H1 (cell line): ENCODE data around the gene ATG5. TPM values are rescaled to one million over a fixed set of nuclear protein-coding genes. Genes with fewer than 3 reads are reported as not detected.

Source experiments
- CTCF ChIA-PET: fragments of 300-600 bp; sonication (Branson Sonifier 250); formaldehyde crosslinking; loops from one replicate; lab custom pipeline; 2021; ENCODE audit not compliant: partially characterized antibody; lab: Charles Lee
- POLR2A ChIA-PET: fragments of 300-600 bp; sonication (Branson Sonifier 250); formaldehyde crosslinking; loops from one replicate; lab custom pipeline; 2021; ENCODE audit warnings: inconsistent platforms; ENCODE audit not compliant: partially characterized antibody; lab: Charles Lee
- DNase-seq, 2 experiments: peaks; one replicate each; pipeline versions ENCODE4 v3.0.0 to v3.0.0-alpha.2; 2010 to 2022; ENCODE audit warnings: low spot score in 2 of 2, low read depth in 1 of 2, mixed read lengths in 1 of 2
- FAIRE-seq: peaks from 2 replicates; lab custom pipeline; 2011; peaks lifted over from hg19 to GRCh38; lab: Jason Lieb, UNC
- H2AFZ ChIP-seq: 2 replicates; pipeline ENCODE4 v1.8.1; 2012; ENCODE audit warnings: low read length, inconsistent platforms
- H2AK5ac ChIP-seq: 2 replicates; pipeline ENCODE4 v1.6.1; 2013; ENCODE audit warnings: low read depth, low read length
- H2BK120ac ChIP-seq: replicated peaks from 2 replicates; pipeline ENCODE3; 2013; ENCODE audit warnings: low read depth, low read length, inconsistent platforms
- H2BK12ac ChIP-seq: 2 replicates; pipeline ENCODE4 v1.6.1; 2013; ENCODE audit warnings: low read depth, low read length
- H2BK15ac ChIP-seq: 2 replicates; pipeline ENCODE4 v1.6.1; 2013; ENCODE audit warnings: low read length
- H2BK20ac ChIP-seq: 2 replicates; pipeline ENCODE4 v1.6.1; 2013; ENCODE audit warnings: low read length
- H2BK5ac ChIP-seq: 2 replicates; pipeline ENCODE4 v1.6.1; 2013; ENCODE audit warnings: low read depth, low read length
- H3K14ac ChIP-seq: 2 replicates; pipeline ENCODE4 v1.6.1; 2013; ENCODE audit warnings: inconsistent platforms; ENCODE audit not compliant: insufficient read length
- H3K18ac ChIP-seq: 2 replicates; pipeline ENCODE4 v1.6.1; 2013; ENCODE audit warnings: low read length; ENCODE audit errors: extremely low read depth
- H3K23ac ChIP-seq: 2 replicates; pipeline ENCODE4 v1.6.1; 2013; ENCODE audit warnings: inconsistent platforms; ENCODE audit not compliant: insufficient read length
- H3K23me2 ChIP-seq: 2 replicates; pipeline ENCODE4 v1.6.1; 2013; ENCODE audit warnings: low read depth, low read length
- H3K27ac ChIP-seq: 2 replicates; pipeline ENCODE4 v1.6.1; 2011; ENCODE audit warnings: low read depth, low read length, inconsistent platforms
- H3K27me3 ChIP-seq, 4 experiments: replicated peaks in 1 of 4; 1 replicate in 1 of 4; 2 replicates in 3 of 4; pipeline versions ENCODE4 v1.6.1 to v1.8.1; 2011 to 2013; ENCODE audit warnings: low read length in 3 of 4, mild to moderate bottlenecking in 3 of 4, inconsistent platforms in 2 of 4, mixed read lengths in 2 of 4, moderate library complexity in 1 of 4; ENCODE audit not compliant: control insufficient read depth in 3 of 4, insufficient read depth in 3 of 4; ENCODE audit errors: extremely low read depth in 1 of 4
- H3K36me3 ChIP-seq, 4 experiments: 2 replicates each; pipeline versions ENCODE4 v1.6.1 to v1.8.1; 2011 to 2013; ENCODE audit warnings: mild to moderate bottlenecking in 4 of 4, low read length in 3 of 4, moderate library complexity in 2 of 4, control low read depth in 1 of 4, inconsistent platforms in 1 of 4; ENCODE audit not compliant: insufficient read depth in 4 of 4, control insufficient read depth in 2 of 4
- H3K4ac ChIP-seq: replicated peaks from 2 replicates; pipeline ENCODE3; 2013; ENCODE audit warnings: low read length, low read depth, mixed read lengths, inconsistent platforms; ENCODE audit not compliant: insufficient read length
- H3K4me1 ChIP-seq, 4 experiments: replicated peaks in 1 of 4; 1 replicate in 1 of 4; 2 replicates in 3 of 4; pipeline versions ENCODE4 v1.6.1 to v1.8.1; 2011 to 2013; ENCODE audit warnings: low read length in 3 of 4, inconsistent platforms in 2 of 4, mixed read lengths in 1 of 4; ENCODE audit not compliant: insufficient read depth in 4 of 4, control insufficient read depth in 3 of 4
- H3K4me2 ChIP-seq, 2 experiments: 2 replicates each; pipeline versions ENCODE4 v1.6.1 to v1.8.1; 2011 to 2013; ENCODE audit warnings: low read depth in 2 of 2, low read length in 2 of 2, control low read depth in 1 of 2, inconsistent platforms in 1 of 2, mild to moderate bottlenecking in 1 of 2; ENCODE audit not compliant: insufficient read depth in 1 of 2
- H3K4me3 ChIP-seq, 4 experiments: fragments of 200-600, 300-600 bp in 1 of 4; sonication (generic), shearing (Covaris generic), sonication (Bioruptor Twin) in 1 of 4; 2 replicates each; pipeline versions ENCODE4 v1.5.1 to v1.8.1; 2011 to 2016; ENCODE audit warnings: low read length in 4 of 4, low read depth in 3 of 4, control low read depth in 2 of 4, inconsistent platforms in 2 of 4, mild to moderate bottlenecking in 2 of 4, mixed read lengths in 1 of 4, moderate library complexity in 1 of 4; ENCODE audit not compliant: insufficient read depth in 2 of 4; ENCODE audit errors: extremely low read depth in 1 of 4
- H3K56ac ChIP-seq: replicated peaks from 2 replicates; pipeline ENCODE3; 2013; ENCODE audit warnings: low read depth, mild to moderate bottlenecking, mixed read lengths, low read length, inconsistent platforms; ENCODE audit not compliant: insufficient read length
- H3K79me1 ChIP-seq: 2 replicates; pipeline ENCODE4 v1.6.1; 2013; ENCODE audit warnings: low read depth, low read length, control low read depth
- H3K79me2 ChIP-seq, 2 experiments: 2 replicates each; pipeline versions ENCODE4 v1.6.1 to v1.8.1; 2012 to 2013; ENCODE audit warnings: low read length in 2 of 2, mild to moderate bottlenecking in 2 of 2, inconsistent platforms in 1 of 2; ENCODE audit not compliant: insufficient read depth in 2 of 2, control insufficient read depth in 1 of 2
- H3K9ac ChIP-seq, 4 experiments: replicated peaks in 1 of 4; 1 replicate in 1 of 4; 2 replicates in 3 of 4; pipeline versions ENCODE4 v1.6.1 to v1.8.1; 2011 to 2013; ENCODE audit warnings: low read depth in 3 of 4, low read length in 3 of 4, control low read depth in 2 of 4, mild to moderate bottlenecking in 2 of 4, moderate library complexity in 2 of 4, inconsistent platforms in 1 of 4; ENCODE audit errors: extremely low read depth in 1 of 4
- H3K9me3 ChIP-seq, 2 experiments: 2 replicates each; pipeline versions ENCODE4 v1.6.1 to v1.8.1; 2012 to 2013; ENCODE audit warnings: mild to moderate bottlenecking in 2 of 2, moderate library complexity in 2 of 2, control low read depth in 1 of 2, inconsistent platforms in 1 of 2, low read depth in 1 of 2, low read length in 1 of 2, mixed read lengths in 1 of 2; ENCODE audit not compliant: insufficient read depth in 2 of 2
- H4K20me1 ChIP-seq, 2 experiments: replicated peaks in 1 of 2; 2 replicates each; pipeline versions ENCODE3 to v1.8.1; 2011 to 2013; ENCODE audit warnings: inconsistent platforms in 2 of 2, low read length in 2 of 2, mild to moderate bottlenecking in 1 of 2; ENCODE audit not compliant: insufficient read depth in 2 of 2, control insufficient read depth in 1 of 2
- H4K5ac ChIP-seq: 2 replicates; pipeline ENCODE4 v1.6.1; 2013; ENCODE audit warnings: low read length, low read depth, mixed read lengths, inconsistent platforms; ENCODE audit not compliant: insufficient read length
- H4K8ac ChIP-seq: 2 replicates; pipeline ENCODE4 v1.8.0; 2013; ENCODE audit warnings: mild to moderate bottlenecking, moderate library complexity, low read length, inconsistent platforms; ENCODE audit not compliant: insufficient read depth; ENCODE audit errors: extremely low read depth
- H4K91ac ChIP-seq: replicated peaks from 2 replicates; pipeline ENCODE3; 2013; ENCODE audit warnings: low read length, mixed read lengths, inconsistent platforms; ENCODE audit not compliant: insufficient read length
- BACH1 ChIP-seq: IDR thresholded peaks from 2 replicates; pipeline ENCODE4 v1.6.1; 2012; ENCODE audit warnings: low read length, improper control_type of control experiment
- CEBPB ChIP-seq: IDR thresholded peaks from 2 replicates; pipeline ENCODE4 v1.6.1; 2012; ENCODE audit warnings: low read depth, low read length
- CHD1 ChIP-seq: IDR thresholded peaks from 2 replicates; pipeline ENCODE4 v1.6.1; 2012; ENCODE audit warnings: low read depth, low read length, improper control_type of control experiment
- CHD2 ChIP-seq: IDR thresholded peaks from 2 replicates; pipeline ENCODE4 v1.6.1; 2012; ENCODE audit warnings: low read length, improper control_type of control experiment
- HDAC6 ChIP-seq: IDR thresholded peaks from one replicate; pipeline ENCODE4 v1.7.1; 2012; ENCODE audit warnings: low read depth, mild to moderate bottlenecking, inconsistent platforms, low read length, moderate library complexity
- NRF1 ChIP-seq: IDR thresholded peaks from 2 replicates; pipeline ENCODE4 v1.6.1; 2011; ENCODE audit warnings: mild to moderate bottlenecking, low read depth, low read length, improper control_type of control experiment
- PHF8 ChIP-seq: fragments of 200-600 bp; sonication (generic); conservative IDR thresholded peaks from 2 replicates; pipeline ENCODE4 v1.7.1; 2012; ENCODE audit warnings: low read depth, mild to moderate bottlenecking, inconsistent platforms, low read length, moderate library complexity
- POLR2A ChIP-seq, 2 experiments: IDR thresholded peaks; 1 replicate in 1 of 2; 2 replicates in 1 of 2; pipeline ENCODE4 v1.6.1; 2011; ENCODE audit warnings: low read depth in 2 of 2, low read length in 2 of 2, mild to moderate bottlenecking in 2 of 2; ENCODE audit errors: control extremely low read depth in 1 of 2
- RAD21 ChIP-seq, 2 experiments: IDR thresholded peaks in 1 of 2; conservative IDR thresholded peaks in 1 of 2; 2 replicates each; pipeline ENCODE4 v1.6.1; 2011; ENCODE audit warnings: low read depth in 2 of 2, low read length in 2 of 2, improper control_type of control experiment in 1 of 2, inconsistent platforms in 1 of 2, mild to moderate bottlenecking in 1 of 2, moderate library complexity in 1 of 2
- SP4 ChIP-seq: IDR thresholded peaks from 2 replicates; pipeline ENCODE4 v1.6.1; 2012; ENCODE audit warnings: low read length, inconsistent platforms
- SRF ChIP-seq: IDR thresholded peaks from 2 replicates; pipeline ENCODE4 v1.6.1; 2011; ENCODE audit warnings: mild to moderate bottlenecking, low read depth, low read length, moderate library complexity
- TAF1 ChIP-seq: IDR thresholded peaks from 2 replicates; pipeline ENCODE4 v1.6.1; 2011; ENCODE audit warnings: mild to moderate bottlenecking, low read depth, low read length
- WGBS, 2 experiments: shearing (Covaris generic) in 1 of 2; methylation state at CpG; one replicate each; pipeline versions ENCODE4 v1.1.6 to v1.1.7; 2013 to 2015; ENCODE audit warnings: low lambda C conversion rate in 2 of 2, mixed read lengths in 2 of 2, inconsistent platforms in 1 of 2, low coverage in 1 of 2, missing lambda C conversion rate in 1 of 2; ENCODE audit not compliant: insufficient replicate concordance in 2 of 2, insufficient coverage in 1 of 2, insufficient read length in 1 of 2; ENCODE audit errors: extremely low coverage in 1 of 2, missing lambda C conversion rate in 1 of 2; 5-methylcytosine and 5-hydroxymethylcytosine counted together
- polyA plus RNA-seq, 7 experiments: library from polyadenylated mRNA; depleted of rRNA in 3 of 7; stranded (reverse) in 5 of 7; unstranded in 2 of 7; fragments of >200 nt in 5 of 7; fragments of 200-250 nt in 2 of 7; gene quantifications; 1 replicate in 5 of 7; 2 replicates in 1 of 7; 4 replicates in 1 of 7; pipeline versions ENCODE4 v1.2.1 to v1.2.3, GENCODE V29; 2011 to 2013; ENCODE audit warnings: missing spikeins in 2 of 7, mixed read lengths in 2 of 7
- total RNA-seq: library from RNA; stranded (reverse); fragmentation: NEBNext Ultra II Directional; extraction: Animal tissue kit (Norgen Biotek cat#: 25700); gene quantifications from 2 replicates; pipeline ENCODE4 v1.2.1, GENCODE V29; 2021

ATG5 gene
- total and polyA plus RNA-seq, 2 of the 8 experiments (the other 6 are each of a cell fraction or from before 2014, with no cell fraction given): 18.2 to 39.0 TPM

DNA sequence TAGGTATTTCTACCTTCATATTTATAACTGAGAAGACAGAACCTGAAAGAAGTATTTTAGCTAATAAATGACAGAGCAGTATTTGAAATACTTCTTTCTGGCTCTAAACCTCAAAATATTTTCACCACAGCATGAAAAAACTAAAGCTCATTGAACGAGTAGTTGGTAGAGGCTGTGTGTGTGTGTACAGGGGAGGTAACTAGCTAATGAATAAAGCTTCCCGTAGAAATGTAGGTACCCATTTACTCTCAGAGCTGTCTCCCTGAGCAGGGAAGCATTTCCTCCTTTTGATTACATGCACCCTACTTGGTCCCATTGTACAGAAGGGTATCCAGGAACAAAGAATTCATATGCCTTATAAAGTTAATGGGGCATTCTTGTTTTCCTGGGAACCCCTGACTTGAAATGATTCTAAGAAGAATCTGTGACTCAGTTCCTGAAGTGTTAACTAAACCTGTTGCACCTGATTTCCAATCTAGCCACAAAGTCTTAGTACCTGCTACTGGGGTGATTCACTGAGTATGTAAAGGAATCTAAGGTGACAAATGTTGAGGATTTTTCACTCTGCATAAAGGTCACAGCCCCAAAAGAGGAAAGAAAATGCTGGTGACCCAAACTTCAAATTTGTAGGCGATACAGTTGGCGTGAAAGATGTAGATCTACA lies 47.4 kb upstream of the ATG5 start:
- H3K14ac ChIP-seq: no peak overlapping the region
- POLR2A ChIA-PET: no interaction called here
- no peak overlapping the region for H2BK5ac ChIP-seq
- no peak overlapping the region for H2BK15ac ChIP-seq
- H3K56ac ChIP-seq: no peak overlapping the region
- H3K4ac ChIP-seq: no peak overlapping the region
- H2BK20ac ChIP-seq: no peak overlapping the region
- H3K4me2 ChIP-seq: no peak overlapping the region
- CTCF ChIA-PET: interaction anchor here (0.6 to 4.5 kb wide), 6 partner anchors 12 to 194 kb away, joined by 3 to 24 read pairs (median 4); partner anchors contain the start of gene CRYBG1
- H3K27me3 ChIP-seq: no peaks in the 10 kb centered on the region
- DNase-seq (no peak), FAIRE-seq (no peak)
- H3K4me3 ChIP-seq: no peak overlapping the region
- no peak overlapping the region for H2BK120ac ChIP-seq
- H3K79me2 ChIP-seq: no peaks in the 10 kb centered on the region
- H3K18ac ChIP-seq: no peak overlapping the region
- no peak overlapping the region for H3K9ac ChIP-seq
- H4K20me1 ChIP-seq: peaks cover 0 to 2% of the 10 kb centered on the region in 2 experiments
- no peak overlapping the region for H4K8ac ChIP-seq
- H3K36me3 ChIP-seq: no peaks in the 10 kb centered on the region
- peaks cover 0 to 4% (median 0%) of the 10 kb centered on the region in 4 experiments; a peak in 2 of 7 replicates for H3K4me1 ChIP-seq
- H2BK12ac ChIP-seq: no peak overlapping the region
- no peak overlapping the region for H4K5ac ChIP-seq
- H3K23me2 ChIP-seq: no peaks in the 10 kb centered on the region
- no peak overlapping the region for H2AFZ ChIP-seq
- no peak overlapping the region for H4K91ac ChIP-seq
- no peak overlapping the region for H3K27ac ChIP-seq
- H2AK5ac ChIP-seq: no peak overlapping the region
- WGBS, 2 experiments: 85% methylated on average over 4 of the region's 4 CpGs; no CpG with 5 or more reads in 1 of the 2 experiments
- TF ChIP-seq BACH1 (no peak), HDAC6 (no peak), SRF (no peak), TAF1 (no peak), RAD21 (IDR thresholded peaks at IDR 0.05 in 1 of 2, conservative IDR thresholded peaks at IDR 0.05 in 1 of 2; ENCODE audit: low read depth in 2 of 2, low read length in 2 of 2) (no peak), PHF8 (no peak), CHD1 (no peak), CEBPB (no peak), CHD2 (no peak), SP4 (no peak), POLR2A (IDR thresholded peaks at IDR 0.05; ENCODE audit: control extremely low read depth in 1 of 2, low read depth in 2 of 2, low read length in 2 of 2) (no peak), NRF1 (no peak)
- TF ChIP-seq, all 59 proteins: peak for 0
- no peaks in the 10 kb centered on the region for H3K79me1 ChIP-seq
- H3K23ac ChIP-seq: no peak overlapping the region
- no peaks in the 10 kb centered on the region for H3K9me3 ChIP-seq
